ENCODE measurements around the gene NR2F2.
A peak's percentile ranks its signal among the peaks of the same experiment; 100 is the strongest.

The NR2F2 gene

GRCh38 chr15:96329403-96329981, 1.0 kb upstream of the NR2F2 start:
- no peaks in the 10 kb centered on the region for H3K36me3 ChIP-seq (ENCODE audit: control insufficient read depth, insufficient read depth, low read length)
- no peaks in the 10 kb centered on the region for H3K27me3 ChIP-seq (ENCODE audit: control insufficient read depth, insufficient read depth, low read length)
- H3K4me3 ChIP-seq (ENCODE audit: low read length): peak overlapping the region; percentile 69
- peak overlapping the region; percentile 93 for H3K27ac ChIP-seq (ENCODE audit: low read depth, low read length)
- peak overlapping the region; percentile 3 for H3K9ac ChIP-seq (ENCODE audit: low read length)
- H3K4me1 ChIP-seq (ENCODE audit: control insufficient read depth, insufficient read depth, low read length): peaks cover 17% of the 10 kb centered on the region

GRCh38 chr15:96330064-96330449, 443 bp upstream of the NR2F2 start:
- Histone ChIP-seq H3K27ac (ENCODE audit: low read depth, low read length) (peak overlapping the region; percentile 93), H3K36me3 (ENCODE audit: control insufficient read depth, insufficient read depth, low read length) (peaks cover 3% of the 10 kb centered on the region), H3K9ac (ENCODE audit: low read length) (peak overlapping the region; percentile 28), H3K4me3 (ENCODE audit: low read length) (peak overlapping the region; percentile 69), H3K4me1 (ENCODE audit: control insufficient read depth, insufficient read depth, low read length) (peaks cover 12% of the 10 kb centered on the region), H3K27me3 (ENCODE audit: control insufficient read depth, insufficient read depth, low read length) (no peaks in the 10 kb centered on the region)

- Histone ChIP-seq H3K4me3 (ENCODE audit: low read length) (peak overlapping the region; percentile 96), H3K9ac (ENCODE audit: low read length) (peak overlapping the region; percentile 70), H3K27me3 (ENCODE audit: control insufficient read depth, insufficient read depth, low read length) (no peaks in the 10 kb centered on the region), H3K27ac (ENCODE audit: low read depth, low read length) (peak overlapping the region; percentile 93), H3K36me3 (ENCODE audit: control insufficient read depth, insufficient read depth, low read length) (peaks cover 4% of the 10 kb centered on the region), H3K4me1 (ENCODE audit: control insufficient read depth, insufficient read depth, low read length) (peaks cover 12% of the 10 kb centered on the region)
Measured at GRCh38 chr15:96331144-96331944, 844 bp downstream of the NR2F2 start.

- Histone ChIP-seq H3K4me1 (ENCODE audit: control insufficient read depth, insufficient read depth, low read length) (peaks cover 12% of the 10 kb centered on the region), H3K27me3 (ENCODE audit: control insufficient read depth, insufficient read depth, low read length) (no peaks in the 10 kb centered on the region), H3K9ac (ENCODE audit: low read length) (peak overlapping the region; percentile 94), H3K4me3 (ENCODE audit: low read length) (peak overlapping the region; percentile 96), H3K27ac (ENCODE audit: low read depth, low read length) (peak overlapping the region; percentile 93), H3K36me3 (ENCODE audit: control insufficient read depth, insufficient read depth, low read length) (peaks cover 4% of the 10 kb centered on the region)
Measured at GRCh38 chr15:96331945-96332636, 1.6 kb downstream of the NR2F2 start.

- Histone ChIP-seq H3K4me1 (ENCODE audit: control insufficient read depth, insufficient read depth, low read length) (peaks cover 12% of the 10 kb centered on the region), H3K36me3 (ENCODE audit: control insufficient read depth, insufficient read depth, low read length) (peaks cover 8% of the 10 kb centered on the region), H3K27ac (ENCODE audit: low read depth, low read length) (peak overlapping the region; percentile 93), H3K4me3 (ENCODE audit: low read length) (peak overlapping the region; percentile 96), H3K27me3 (ENCODE audit: control insufficient read depth, insufficient read depth, low read length) (no peaks in the 10 kb centered on the region), H3K9ac (ENCODE audit: low read length) (peak overlapping the region; percentile 94)
Measured at GRCh38 chr15:96332637-96333121, 2.2 kb downstream of the NR2F2 start.

GRCh38 chr15:96333131-96334016, 2.9 kb downstream of the NR2F2 start:
- H3K4me3 ChIP-seq (ENCODE audit: low read length): peak overlapping the region; percentile 96
- H3K27ac ChIP-seq (ENCODE audit: low read depth, low read length): peak overlapping the region; percentile 93
- peak overlapping the region; percentile 71 for H3K9ac ChIP-seq (ENCODE audit: low read length)
- H3K36me3 ChIP-seq (ENCODE audit: control insufficient read depth, insufficient read depth, low read length): peaks cover 8% of the 10 kb centered on the region
- peaks cover 8% of the 10 kb centered on the region for H3K4me1 ChIP-seq (ENCODE audit: control insufficient read depth, insufficient read depth, low read length)
- no peaks in the 10 kb centered on the region for H3K27me3 ChIP-seq (ENCODE audit: control insufficient read depth, insufficient read depth, low read length)

- H3K9ac ChIP-seq (ENCODE audit: low read length): peak overlapping the region; percentile 0
- H3K36me3 ChIP-seq (ENCODE audit: control insufficient read depth, insufficient read depth, low read length): peaks cover 8% of the 10 kb centered on the region
- H3K4me1 ChIP-seq (ENCODE audit: control insufficient read depth, insufficient read depth, low read length): peaks cover 6% of the 10 kb centered on the region
- H3K4me3 ChIP-seq (ENCODE audit: low read length): peak overlapping the region; percentile 96
- H3K27me3 ChIP-seq (ENCODE audit: control insufficient read depth, insufficient read depth, low read length): no peaks in the 10 kb centered on the region
- peak overlapping the region; percentile 93 for H3K27ac ChIP-seq (ENCODE audit: low read depth, low read length)
Measured at GRCh38 chr15:96334017-96334704, 3.7 kb downstream of the NR2F2 start.

- peak overlapping the region; percentile 96 for H3K4me3 ChIP-seq (ENCODE audit: low read length)
- H3K36me3 ChIP-seq (ENCODE audit: control insufficient read depth, insufficient read depth, low read length): peaks cover 8% of the 10 kb centered on the region
- no peak overlapping the region for H3K9ac ChIP-seq (ENCODE audit: low read length)
- H3K4me1 ChIP-seq (ENCODE audit: control insufficient read depth, insufficient read depth, low read length): no peaks in the 10 kb centered on the region
- peak overlapping the region; percentile 93 for H3K27ac ChIP-seq (ENCODE audit: low read depth, low read length)
- no peaks in the 10 kb centered on the region for H3K27me3 ChIP-seq (ENCODE audit: control insufficient read depth, insufficient read depth, low read length)
Measured at GRCh38 chr15:96334705-96335410, 4.4 kb downstream of the NR2F2 start.

GRCh38 chr15:96335411-96336024, 5.0 kb downstream of the NR2F2 start:
- H3K27me3 ChIP-seq (ENCODE audit: control insufficient read depth, insufficient read depth, low read length): no peaks in the 10 kb centered on the region
- H3K4me1 ChIP-seq (ENCODE audit: control insufficient read depth, insufficient read depth, low read length): no peaks in the 10 kb centered on the region
- H3K36me3 ChIP-seq (ENCODE audit: control insufficient read depth, insufficient read depth, low read length): peaks cover 8% of the 10 kb centered on the region
- H3K4me3 ChIP-seq (ENCODE audit: low read length): peak overlapping the region; percentile 96
- peak overlapping the region; percentile 47 for H3K9ac ChIP-seq (ENCODE audit: low read length)
- peak overlapping the region; percentile 93 for H3K27ac ChIP-seq (ENCODE audit: low read depth, low read length)

- H3K4me1 ChIP-seq (ENCODE audit: control insufficient read depth, insufficient read depth, low read length): no peaks in the 10 kb centered on the region
- no peaks in the 10 kb centered on the region for H3K27me3 ChIP-seq (ENCODE audit: control insufficient read depth, insufficient read depth, low read length)
- H3K27ac ChIP-seq (ENCODE audit: low read depth, low read length): peak overlapping the region; percentile 93
- peak overlapping the region; percentile 47 for H3K9ac ChIP-seq (ENCODE audit: low read length)
- H3K4me3 ChIP-seq (ENCODE audit: low read length): peak overlapping the region; percentile 96
- peaks cover 8% of the 10 kb centered on the region for H3K36me3 ChIP-seq (ENCODE audit: control insufficient read depth, insufficient read depth, low read length)
Measured at GRCh38 chr15:96336108-96336595, 5.7 kb downstream of the NR2F2 start.
